CD4-positive, alpha-beta T cell treated with Interleukin-21 for 1 hour (primary cell): Measurements from ENCODE around the gene SFRP5.
A peak's percentile ranks its signal among the peaks of the same experiment; 100 is the strongest.

Experiments
- DNase-seq: peaks from one replicate; pipeline ENCODE4 v3.0.0-alpha.2; 2020

Gene SFRP5

DNA sequence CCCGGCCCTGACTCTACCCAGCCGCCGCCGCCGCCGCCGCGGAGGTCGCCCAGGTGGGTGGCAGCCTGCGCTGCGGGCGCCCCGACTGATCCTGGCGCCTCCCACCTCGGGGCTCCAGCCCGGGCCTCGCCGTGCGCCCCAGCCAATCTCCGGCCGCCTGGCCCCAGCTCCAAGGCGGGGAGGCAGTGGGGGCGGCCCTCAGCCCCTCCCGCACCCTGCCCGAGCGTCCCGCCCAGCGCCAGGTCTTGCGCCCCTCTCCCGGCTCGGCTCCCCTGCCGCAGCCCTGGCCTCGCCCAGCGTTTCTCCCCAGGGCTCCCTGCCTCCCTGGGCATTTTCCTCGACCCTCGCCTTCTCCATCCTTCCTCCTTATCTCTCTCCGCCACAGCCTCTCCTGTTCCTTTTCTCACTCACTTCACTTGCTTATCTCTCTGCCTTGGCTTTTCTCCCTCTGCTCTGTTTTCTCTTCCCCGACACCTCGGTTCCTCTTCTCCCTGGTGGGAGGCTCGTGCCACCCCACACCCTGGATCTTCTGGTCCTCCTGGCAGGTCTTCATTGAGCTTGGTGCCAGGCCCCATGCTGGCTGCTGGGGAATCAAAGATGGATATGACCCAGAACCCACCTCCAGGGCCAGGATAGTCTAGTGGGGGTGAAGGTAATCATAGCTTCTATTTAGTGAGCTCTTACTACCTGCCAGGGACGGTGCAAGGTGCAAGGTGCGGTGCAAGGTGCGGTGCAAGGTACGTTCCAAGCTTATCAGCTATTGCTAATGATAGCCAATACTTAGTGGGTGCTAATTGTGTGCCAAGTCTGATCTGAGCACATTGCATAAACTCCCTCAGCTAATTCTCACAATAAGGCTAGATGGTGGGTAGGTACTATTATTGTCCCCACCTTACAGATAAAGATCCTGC is at the start of gene SFRP5:
TSS of gene SFRP5 (minus strand) at position 87 of the 911 bp plus-strand sequence. CDS start 166 bp downstream, outside the sequence.
- no peak for DNase-seq

DNA sequence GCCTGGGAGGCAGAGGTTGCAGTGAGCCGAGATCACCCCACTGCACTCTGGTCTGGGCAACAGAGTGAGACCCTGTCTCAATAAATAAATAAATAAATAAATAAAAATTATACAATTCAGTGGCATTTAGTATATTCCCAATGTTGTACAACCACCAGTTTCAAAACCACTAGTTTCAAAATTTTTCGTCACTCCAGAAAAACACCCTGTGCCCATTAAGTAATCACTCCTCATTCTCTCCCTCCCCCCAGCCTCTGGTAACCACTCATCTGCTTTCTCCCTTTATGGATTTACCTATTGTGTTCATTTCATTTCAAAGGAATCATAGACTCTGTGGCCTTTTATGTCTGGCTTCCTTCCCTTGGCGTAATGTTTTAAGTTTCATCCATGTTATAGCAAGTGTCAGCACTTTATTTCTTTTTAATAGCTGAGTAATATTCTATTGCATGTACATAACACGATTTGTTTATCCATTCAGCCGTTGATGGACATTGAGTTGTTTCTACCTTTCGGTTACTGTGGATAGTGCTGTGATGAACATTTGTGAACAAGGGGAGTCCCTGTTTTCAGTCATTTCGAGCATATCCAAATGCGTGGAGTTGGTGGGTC is 48.4 kb upstream of the SFRP5 start:
- no peak for DNase-seq

- no peak for DNase-seq
These were observed 46.8 kb upstream of the SFRP5 start for GRCh38 chr10:97818572-97818971.

DNA sequence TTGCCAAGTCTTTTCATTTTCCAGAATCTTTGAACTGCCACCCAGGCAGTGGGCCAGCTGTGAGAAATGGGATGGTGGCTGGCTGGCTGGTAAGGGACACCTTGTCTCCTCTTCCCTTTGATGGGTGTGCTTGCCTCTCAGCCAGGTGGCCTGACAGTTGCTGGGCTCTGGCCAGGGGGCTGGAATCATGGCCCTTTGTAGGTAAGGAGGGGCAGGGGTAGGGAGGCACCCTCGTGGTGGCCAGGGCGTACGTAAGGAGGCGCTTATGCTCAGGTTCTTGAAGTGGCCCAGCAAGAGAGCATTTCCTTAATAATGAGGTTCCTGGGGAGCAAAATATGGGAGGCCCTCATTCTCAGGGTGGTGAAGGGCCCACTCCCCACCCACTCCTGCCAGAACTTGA is 44.8 kb upstream of the SFRP5 start:
- DNase-seq = no peak

GRCh38 chr10:97814996-97815395 is 43.2 kb upstream of the SFRP5 start:
- DNase-seq = no peak

- DNase-seq = no peak
These were observed 41.5 kb upstream of the SFRP5 start for GRCh38 chr10:97813311-97813710.

DNA sequence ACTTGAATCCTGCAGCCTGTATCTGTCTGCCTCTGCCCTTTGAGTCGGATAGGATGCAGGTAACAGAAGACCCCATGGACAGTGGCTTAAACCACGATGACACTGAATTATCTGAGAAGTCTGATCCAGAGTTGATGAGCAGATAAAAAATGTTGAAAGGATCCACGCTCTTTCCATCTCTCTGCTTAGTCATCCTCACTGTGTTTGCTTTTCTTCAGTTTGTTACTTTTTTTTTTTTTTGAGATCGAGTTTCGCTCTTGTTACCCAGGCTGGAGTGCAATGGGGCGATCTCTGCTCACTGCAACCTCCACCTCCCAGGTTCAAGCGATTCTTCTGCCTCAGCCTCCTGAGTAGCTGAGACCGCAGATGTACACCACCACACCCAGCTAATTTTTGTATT is 40.9 kb upstream of the SFRP5 start:
- no peak for DNase-seq

DNA sequence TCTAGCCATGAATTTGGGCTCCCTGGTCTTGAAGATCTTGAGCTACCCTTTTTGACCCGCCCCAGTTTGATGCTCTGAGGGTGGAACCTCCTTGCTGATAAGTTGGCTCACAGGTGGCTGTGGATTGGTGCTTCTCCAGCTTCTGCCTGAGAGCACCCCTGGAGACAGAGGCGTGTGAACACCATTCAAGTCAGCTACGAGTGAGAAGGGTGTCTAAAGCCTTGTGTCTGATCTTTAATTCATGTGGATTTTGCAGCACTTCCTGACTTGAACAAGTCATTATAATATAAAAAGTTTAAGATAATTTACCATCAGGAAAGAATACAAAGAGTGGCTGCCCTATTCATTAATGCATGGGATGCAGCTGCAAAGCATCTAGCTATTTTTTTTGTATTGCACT is 40.2 kb upstream of the SFRP5 start:
- DNase-seq = no peak

GRCh38 chr10:97810446-97810845 is 38.6 kb upstream of the SFRP5 start:
- DNase-seq = no peak

GRCh38 chr10:97805949-97806348 is 34.1 kb upstream of the SFRP5 start:
- DNase-seq = no peak

DNA sequence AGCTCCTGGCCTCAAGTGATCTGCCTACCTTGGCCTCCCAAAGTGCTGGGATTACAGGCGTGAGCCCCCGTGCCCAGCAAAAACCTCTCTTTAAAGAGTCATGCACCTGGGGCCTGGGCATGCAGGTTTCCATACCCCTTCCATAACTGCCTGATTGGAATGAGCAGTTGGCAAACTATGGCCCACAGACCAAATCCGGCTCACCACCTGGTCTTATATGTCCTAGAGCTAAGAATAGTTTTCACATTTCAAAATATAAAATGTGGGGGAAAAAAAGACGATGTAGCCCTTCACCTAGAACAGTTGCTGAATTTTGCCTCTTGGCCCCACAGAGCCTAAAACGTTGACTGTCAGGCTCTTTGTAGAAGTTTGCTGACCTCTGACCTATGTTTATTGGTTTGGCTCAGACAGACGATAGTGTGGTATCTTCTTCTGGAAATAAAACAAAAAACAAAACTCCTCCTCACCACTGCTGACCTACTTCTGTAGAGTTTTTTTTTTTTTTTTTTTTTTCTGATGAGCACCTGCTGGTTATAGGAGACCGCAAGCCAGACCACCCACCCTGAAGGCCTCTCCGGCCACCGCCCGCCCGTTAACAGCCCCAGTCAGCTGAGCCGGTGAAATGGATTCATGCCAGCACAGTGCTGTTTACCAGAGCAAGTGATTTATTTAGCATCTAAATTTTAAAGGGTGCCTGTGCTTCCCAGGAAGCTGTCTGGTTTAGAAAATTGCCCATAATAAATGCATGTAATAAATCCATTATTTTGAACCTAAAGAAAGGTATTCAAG is 33.5 kb upstream of the SFRP5 start:
- no peak for DNase-seq

DNA sequence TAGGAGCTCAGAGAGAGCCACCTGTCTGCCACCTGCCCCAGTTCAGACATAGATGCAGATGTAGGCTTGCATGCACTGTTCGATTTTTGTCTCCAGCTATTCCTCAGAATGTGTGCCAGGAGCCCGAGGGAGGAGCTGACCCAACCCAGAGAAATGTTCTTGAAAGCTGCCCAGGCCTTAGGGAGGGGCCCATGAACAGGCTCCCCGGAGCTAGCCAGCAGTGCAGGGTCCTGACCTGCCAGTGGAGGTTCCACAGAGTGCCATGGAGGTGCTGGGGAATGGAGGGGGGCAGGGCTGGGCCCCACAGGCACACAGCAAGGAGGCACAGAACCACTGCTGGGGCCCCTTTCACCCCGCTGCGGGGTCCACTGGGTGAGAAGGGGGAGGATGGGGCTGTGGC is 29.6 kb upstream of the SFRP5 start:
- no peak for DNase-seq

DNA sequence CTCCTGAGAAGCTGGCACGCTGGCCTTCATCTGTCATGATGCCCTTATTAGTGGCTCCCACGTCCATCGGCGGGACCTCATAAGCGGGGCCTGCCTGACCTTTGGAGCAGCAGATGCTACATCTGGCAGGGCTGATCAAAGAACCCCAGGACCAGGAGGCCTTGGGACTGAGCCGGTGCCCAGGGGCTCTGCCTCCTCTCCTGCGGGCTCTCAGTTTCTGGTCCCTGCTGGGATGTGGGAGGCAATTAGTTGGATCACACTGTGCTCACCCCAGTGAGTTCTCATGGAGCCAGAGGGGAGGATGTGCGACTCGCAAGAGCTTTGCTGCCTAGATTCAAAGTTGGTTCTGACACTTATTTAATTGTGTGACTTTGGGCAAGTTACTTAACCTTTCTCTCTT is 28.7 kb upstream of the SFRP5 start:
- no peak for DNase-seq

GRCh38 chr10:97798958-97799610 is 27.3 kb upstream of the SFRP5 start:
- no peak for DNase-seq

DNA sequence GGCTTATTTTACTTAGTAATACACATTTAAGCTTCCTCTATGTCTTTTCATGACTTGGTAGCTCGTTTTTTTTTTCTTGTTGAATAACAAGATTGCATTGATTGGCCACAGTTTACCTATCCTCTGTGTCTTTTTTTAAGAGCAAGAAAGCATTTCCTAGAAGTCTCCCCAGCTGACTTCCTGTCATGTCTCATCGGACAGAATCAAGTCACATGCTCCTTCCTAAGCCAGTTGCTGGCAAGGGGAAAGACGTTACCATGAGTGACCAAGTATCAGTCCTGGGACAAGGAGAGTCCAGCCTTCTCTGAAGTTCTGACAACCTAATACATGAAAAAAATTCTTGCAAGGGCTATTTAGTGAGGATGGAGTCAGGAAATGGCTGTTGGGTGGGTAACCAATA is 24.9 kb upstream of the SFRP5 start:
- peak; percentile 71 for DNase-seq

DNA sequence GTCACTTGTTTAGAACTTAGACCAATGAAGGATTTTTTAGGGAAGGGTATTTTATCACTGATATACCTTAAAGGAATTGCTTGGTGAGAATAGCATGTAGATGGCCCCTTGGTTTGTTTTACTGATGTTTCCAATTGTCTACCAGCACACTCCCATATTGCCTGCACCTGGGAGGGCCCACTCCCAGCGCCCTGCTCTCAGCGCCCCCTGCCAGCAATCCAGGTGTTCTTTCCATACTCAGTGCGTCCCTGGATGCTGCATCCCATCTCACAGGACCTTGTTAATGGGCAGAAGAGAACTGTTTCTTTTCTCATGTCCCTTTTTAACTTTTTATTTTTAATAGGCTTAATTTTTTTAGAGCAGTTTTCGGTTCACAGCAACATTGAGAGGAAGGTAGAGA is 24.1 kb upstream of the SFRP5 start:
- DNase-seq = no peak

DNA sequence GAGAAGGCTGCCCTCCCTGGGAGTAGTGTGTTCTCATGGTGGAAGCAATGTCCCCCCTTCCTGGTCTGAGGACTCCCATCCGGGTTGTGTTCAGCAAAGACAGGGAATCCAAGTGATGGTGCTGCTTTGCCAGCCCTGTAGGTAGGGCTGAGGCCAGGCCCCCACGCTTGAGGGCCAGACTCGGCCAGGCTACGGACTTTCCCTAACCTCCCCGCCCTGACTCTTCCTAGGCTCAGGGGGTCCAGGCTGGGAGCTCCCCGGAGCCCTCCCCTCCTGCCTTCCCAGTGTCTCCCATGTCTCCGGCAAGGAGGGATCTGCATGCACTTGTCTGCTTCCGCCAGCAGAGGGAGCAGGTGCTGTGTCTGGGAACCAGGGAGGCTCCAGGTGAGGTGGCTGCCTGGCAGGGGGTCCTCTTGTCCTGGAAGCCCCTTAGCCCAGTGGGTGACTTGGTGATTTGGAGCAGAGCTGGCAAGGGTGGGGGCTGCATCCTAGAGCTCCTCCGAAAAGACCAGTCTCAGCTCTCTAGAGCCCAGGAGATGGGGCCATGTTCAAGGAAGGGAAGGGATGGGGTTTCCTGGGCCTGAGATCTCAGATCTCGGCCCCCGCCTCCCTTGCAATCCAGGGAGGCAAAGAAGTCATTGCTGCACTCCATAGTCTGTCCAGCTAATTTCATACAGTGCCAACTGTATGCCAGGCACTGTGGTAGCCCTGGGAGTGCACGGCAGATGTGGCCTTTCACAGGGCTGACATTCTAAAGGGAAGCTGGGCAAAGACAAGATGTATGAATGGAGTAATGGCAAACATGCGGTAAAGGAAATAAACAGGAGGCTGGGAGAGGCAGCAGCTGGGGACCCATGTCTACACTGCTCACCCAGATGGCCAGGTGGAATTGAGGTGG is 20.3 kb upstream of the SFRP5 start:
- peak; percentile 74 for DNase-seq

GRCh38 chr10:97789770-97790397 is 18.1 kb upstream of the SFRP5 start:
- DNase-seq = no peak

DNA sequence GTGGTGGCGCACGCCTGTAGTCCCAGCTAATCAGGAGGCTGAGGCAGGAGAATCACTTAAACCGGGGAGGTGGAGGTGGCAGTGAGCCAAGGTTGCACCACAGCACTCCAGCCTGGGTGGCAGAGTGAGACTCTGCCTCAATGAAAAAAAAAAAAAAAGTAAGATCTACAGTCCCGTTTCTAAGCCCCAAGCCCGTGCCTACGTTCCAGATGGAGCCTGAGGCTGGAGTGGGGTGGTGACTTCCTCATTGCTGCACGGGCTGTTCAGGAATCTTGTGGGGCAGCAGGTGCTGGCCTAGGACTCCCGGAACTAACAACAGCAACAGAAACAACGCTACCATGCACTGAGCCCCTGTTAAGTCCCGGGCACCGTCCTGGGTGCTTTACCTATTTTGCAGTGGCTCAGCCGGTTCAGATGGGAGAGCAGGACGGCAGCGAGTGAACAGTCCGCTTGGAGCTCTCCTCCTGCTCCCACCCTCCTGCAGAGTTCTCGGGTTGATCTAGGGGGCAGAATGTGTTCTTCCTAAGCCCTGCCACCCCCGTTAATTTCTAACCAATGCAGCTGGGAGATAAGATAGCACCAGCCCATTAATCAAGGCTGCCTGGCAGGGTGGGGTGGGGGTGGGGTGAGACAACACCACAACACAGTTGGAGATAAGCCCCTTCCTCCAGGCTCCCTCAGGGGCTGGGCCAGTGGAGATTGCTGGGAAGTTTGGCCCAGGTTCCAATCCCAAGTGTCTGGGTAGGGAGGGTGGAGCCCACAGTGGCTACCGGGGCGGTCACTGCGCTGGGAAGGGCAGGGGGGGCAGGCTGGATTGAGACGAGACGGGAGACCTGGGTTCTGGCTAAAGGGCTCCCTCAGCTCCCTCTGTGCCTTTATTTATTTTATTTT is 17.0 kb upstream of the SFRP5 start:
- no peak for DNase-seq

DNA sequence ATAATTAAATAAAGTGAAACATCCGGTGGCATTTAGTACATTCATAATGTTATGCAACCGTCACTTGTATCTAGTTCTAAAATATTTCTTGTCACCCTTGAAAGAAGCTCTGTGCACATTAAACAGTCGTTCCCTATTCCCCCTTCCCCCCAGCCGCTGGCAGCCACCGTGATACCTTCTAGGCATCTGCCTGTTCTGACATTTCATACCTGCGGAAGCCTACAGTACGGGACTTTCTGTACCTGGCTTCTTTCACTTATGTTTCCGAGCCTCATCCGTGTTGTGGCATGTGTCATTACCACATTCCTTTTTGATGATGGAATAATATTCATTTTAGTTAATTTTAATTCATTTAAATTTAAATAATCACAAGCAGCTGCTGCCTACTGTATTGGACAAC is 13.9 kb upstream of the SFRP5 start:
- DNase-seq = no peak
